SK-N-SH treated with all-trans-retinoic acid at 6 μM for 48 hours (cell line): ENCODE measurements around the gene SELENOK.

ENCODE experiments used
- ATAC-seq: fragments of 200-7000 bp; cut with Tn5 transposase; 3 replicates; pipeline ENCODE4 v1.9.1; 2020; ENCODE audit warnings: mild to moderate bottlenecking, moderate library complexity
- ARNTL ChIP-seq: fragments of 450-650 bp; formaldehyde crosslinking; IDR thresholded peaks from 2 replicates; pipeline ENCODE4 v1.5.0; 2020; ENCODE audit warnings: low read depth, mild to moderate bottlenecking, moderate library complexity, borderline replicate concordance
- BACH2 ChIP-seq: fragments of 250-450 bp; sonication (Bioruptor Pico); IDR thresholded peaks from 2 replicates; pipeline ENCODE4 v1.9.0; 2021; ENCODE audit warnings: mild to moderate bottlenecking, borderline replicate concordance
- CSDC2 ChIP-seq: fragments of 250-450 bp; sonication (Bioruptor Pico); IDR thresholded peaks from 2 replicates; pipeline ENCODE4 v1.5.0; 2020; ENCODE audit warnings: mild to moderate bottlenecking, moderate library complexity
- CSRNP3 ChIP-seq: fragments of 250-450 bp; sonication (Bioruptor Pico); IDR thresholded peaks from 2 replicates; pipeline ENCODE4 v1.5.1; 2021; ENCODE audit warnings: mild to moderate bottlenecking, moderate library complexity
- ESRRG ChIP-seq: fragments of 250-450 bp; sonication (Bioruptor Pico); IDR thresholded peaks from 2 replicates; pipeline ENCODE4 v1.6.1; 2021; ENCODE audit warnings: mild to moderate bottlenecking
- GLIS3 ChIP-seq: fragments of 250-450 bp; sonication (Bioruptor Pico); IDR thresholded peaks from 2 replicates; pipeline ENCODE4 v1.5.0; 2020; ENCODE audit warnings: mild to moderate bottlenecking, moderate library complexity
- ISL1 ChIP-seq: fragments of 250-450 bp; sonication (Bioruptor Pico); IDR thresholded peaks from 2 replicates; pipeline ENCODE4 v2.1.2; 2022; ENCODE audit warnings: mild to moderate bottlenecking, moderate library complexity
- OSR1 ChIP-seq: fragments of 250-450 bp; sonication (Bioruptor Pico); IDR thresholded peaks from 2 replicates; pipeline ENCODE4 v1.8.0; 2022; ENCODE audit warnings: moderate library complexity, mild to moderate bottlenecking, inconsistent platforms
- PATZ1 ChIP-seq: fragments of 250-450 bp; sonication (Bioruptor Pico); IDR thresholded peaks from 2 replicates; pipeline ENCODE4 v1.8.0; 2020; ENCODE audit warnings: mild to moderate bottlenecking, moderate library complexity, borderline replicate concordance
- PPARA ChIP-seq: fragments of 250-450 bp; sonication (Bioruptor Pico); IDR thresholded peaks from 2 replicates; pipeline ENCODE4 v1.5.0; 2020; ENCODE audit warnings: mild to moderate bottlenecking, borderline replicate concordance
- RARB ChIP-seq: fragments of 250-450 bp; sonication (Bioruptor Pico); IDR thresholded peaks from 2 replicates; pipeline ENCODE4 v1.8.0; 2021; ENCODE audit warnings: mild to moderate bottlenecking, moderate library complexity
- SNAI2 ChIP-seq: fragments of 250-450 bp; sonication (Bioruptor Pico); IDR thresholded peaks from 2 replicates; pipeline ENCODE4 v1.5.0; 2020; ENCODE audit warnings: mild to moderate bottlenecking, moderate library complexity
- TCF4 ChIP-seq: fragments of 250-450 bp; sonication (Bioruptor Pico); IDR thresholded peaks from 2 replicates; pipeline ENCODE4 v1.8.0; 2021; ENCODE audit warnings: mild to moderate bottlenecking, moderate library complexity, borderline replicate concordance
- TOX ChIP-seq: fragments of 250-450 bp; sonication (Bioruptor Pico); IDR thresholded peaks from 2 replicates; pipeline ENCODE4 v1.8.0; 2021; ENCODE audit warnings: mild to moderate bottlenecking, moderate library complexity, borderline replicate concordance
- ZC3H10 ChIP-seq: fragments of 250-450 bp; sonication (Bioruptor Pico); IDR thresholded peaks from 2 replicates; pipeline ENCODE4 v1.5.1; 2021; ENCODE audit warnings: mild to moderate bottlenecking, moderate library complexity
- ZNF565 ChIP-seq: fragments of 450-650 bp; formaldehyde crosslinking; conservative IDR thresholded peaks from 2 replicates; pipeline ENCODE4 v1.5.0; 2020; ENCODE audit warnings: low read depth, mild to moderate bottlenecking, moderate library complexity
- TF ChIP-seq, protein P1 (sequence below): fragments of 250-450 bp; sonication (Bioruptor Pico); IDR thresholded peaks from 2 replicates; pipeline ENCODE4 v1.5.0; 2020; ENCODE audit warnings: mild to moderate bottlenecking, moderate library complexity
- TF ChIP-seq, protein P2 (sequence below): fragments of 250-450 bp; sonication (Bioruptor Pico); IDR thresholded peaks from 2 replicates; pipeline ENCODE4 v1.8.0; 2021; ENCODE audit warnings: low read depth, mild to moderate bottlenecking, moderate library complexity, borderline replicate concordance

SELENOK gene

DNA sequence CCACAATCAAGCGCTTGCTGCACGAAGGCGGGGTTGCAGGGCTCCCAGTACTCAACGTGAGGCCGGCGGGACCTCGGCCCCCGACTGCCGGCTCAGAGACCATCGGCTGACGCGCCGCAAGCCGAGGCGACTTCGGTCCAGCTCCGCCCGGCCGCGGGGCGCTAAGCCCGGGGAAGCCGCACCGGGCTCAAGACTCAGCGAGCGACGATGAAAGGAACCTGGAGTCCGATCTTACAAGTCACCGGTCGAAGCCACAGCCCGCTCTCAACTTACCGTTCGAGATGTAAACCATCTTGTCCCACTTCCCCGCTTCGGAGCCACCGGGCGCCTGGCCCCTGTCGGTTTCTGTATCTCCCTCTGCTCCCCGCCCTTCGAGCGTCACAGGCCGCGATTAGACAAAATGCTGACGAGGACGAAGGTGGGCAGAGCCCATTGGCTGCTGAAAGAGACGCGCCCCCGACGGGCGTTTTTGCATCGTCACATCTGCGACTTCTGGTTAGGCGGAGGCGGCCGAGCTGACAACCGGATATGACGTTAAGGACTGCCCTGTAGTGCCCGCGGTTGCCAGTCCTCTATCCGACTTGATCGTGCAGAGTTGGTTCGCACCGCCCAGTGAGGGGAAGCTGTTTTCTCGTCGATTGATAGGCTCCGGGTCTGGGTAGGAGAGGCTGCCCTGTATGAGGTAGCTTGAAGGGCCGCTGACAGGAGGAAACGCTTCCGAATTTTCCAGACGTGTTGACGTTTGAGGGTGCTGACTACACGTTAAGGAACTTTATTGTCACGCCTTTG, at the start of gene SELENOK:
Gene SELENOK (minus strand): TSS at position 363 of the 789 bp plus-strand sequence.
- ATAC-seq = peak; percentile 99
- TF ChIP-seq CSDC2 (CRISPR knock-in tag) = peak; percentile 72; the same call in 1 of the 2 replicates
- TF ChIP-seq, protein P1, sequence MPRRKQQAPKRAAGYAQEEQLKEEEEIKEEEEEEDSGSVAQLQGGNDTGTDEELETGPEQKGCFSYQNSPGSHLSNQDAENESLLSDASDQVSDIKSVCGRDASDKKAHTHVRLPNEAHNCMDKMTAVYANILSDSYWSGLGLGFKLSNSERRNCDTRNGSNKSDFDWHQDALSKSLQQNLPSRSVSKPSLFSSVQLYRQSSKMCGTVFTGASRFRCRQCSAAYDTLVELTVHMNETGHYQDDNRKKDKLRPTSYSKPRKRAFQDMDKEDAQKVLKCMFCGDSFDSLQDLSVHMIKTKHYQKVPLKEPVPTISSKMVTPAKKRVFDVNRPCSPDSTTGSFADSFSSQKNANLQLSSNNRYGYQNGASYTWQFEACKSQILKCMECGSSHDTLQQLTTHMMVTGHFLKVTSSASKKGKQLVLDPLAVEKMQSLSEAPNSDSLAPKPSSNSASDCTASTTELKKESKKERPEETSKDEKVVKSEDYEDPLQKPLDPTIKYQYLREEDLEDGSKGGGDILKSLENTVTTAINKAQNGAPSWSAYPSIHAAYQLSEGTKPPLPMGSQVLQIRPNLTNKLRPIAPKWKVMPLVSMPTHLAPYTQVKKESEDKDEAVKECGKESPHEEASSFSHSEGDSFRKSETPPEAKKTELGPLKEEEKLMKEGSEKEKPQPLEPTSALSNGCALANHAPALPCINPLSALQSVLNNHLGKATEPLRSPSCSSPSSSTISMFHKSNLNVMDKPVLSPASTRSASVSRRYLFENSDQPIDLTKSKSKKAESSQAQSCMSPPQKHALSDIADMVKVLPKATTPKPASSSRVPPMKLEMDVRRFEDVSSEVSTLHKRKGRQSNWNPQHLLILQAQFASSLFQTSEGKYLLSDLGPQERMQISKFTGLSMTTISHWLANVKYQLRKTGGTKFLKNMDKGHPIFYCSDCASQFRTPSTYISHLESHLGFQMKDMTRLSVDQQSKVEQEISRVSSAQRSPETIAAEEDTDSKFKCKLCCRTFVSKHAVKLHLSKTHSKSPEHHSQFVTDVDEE (CRISPR knock-in tag) = peak; percentile 73; the same call in 1 of the 2 replicates
- TF ChIP-seq, protein P2, sequence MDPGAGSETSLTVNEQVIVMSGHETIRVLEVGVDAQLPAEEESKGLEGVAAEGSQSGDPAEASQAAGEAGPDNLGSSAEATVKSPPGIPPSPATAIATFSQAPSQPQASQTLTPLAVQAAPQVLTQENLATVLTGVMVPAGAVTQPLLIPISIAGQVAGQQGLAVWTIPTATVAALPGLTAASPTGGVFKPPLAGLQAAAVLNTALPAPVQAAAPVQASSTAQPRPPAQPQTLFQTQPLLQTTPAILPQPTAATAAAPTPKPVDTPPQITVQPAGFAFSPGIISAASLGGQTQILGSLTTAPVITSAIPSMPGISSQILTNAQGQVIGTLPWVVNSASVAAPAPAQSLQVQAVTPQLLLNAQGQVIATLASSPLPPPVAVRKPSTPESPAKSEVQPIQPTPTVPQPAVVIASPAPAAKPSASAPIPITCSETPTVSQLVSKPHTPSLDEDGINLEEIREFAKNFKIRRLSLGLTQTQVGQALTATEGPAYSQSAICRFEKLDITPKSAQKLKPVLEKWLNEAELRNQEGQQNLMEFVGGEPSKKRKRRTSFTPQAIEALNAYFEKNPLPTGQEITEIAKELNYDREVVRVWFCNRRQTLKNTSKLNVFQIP (CRISPR knock-in tag) = no peak
- no peak for TF ChIP-seq BACH2 (CRISPR knock-in tag)
- TF ChIP-seq PATZ1 = no peak
- TF ChIP-seq GLIS3 = 0 out of 2 replicates have a peak, but pooled peaks have one; percentile 23

DNA sequence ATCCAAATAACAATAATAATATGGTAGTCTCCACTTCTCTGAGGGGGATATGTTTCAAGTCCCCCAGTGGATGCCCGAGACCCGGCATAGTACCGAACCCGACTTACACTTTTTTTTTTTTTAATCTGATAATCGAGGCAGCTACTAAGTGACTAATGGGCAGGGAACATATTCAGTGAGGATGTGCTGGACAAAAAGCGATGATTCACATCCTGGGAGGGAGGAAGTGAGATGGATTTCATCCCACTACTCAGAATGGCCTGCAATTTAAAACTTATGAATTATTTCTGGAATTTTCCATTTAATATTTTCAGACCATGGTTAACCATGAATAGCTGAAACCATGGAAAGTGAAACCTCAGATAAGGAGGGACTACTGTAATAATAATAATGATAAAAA, 49.5 kb upstream of the SELENOK start:
- ATAC-seq = peak; percentile 60; the same call in 2 of the 3 replicates
- TF ChIP-seq RARB (CRISPR knock-in tag) (no peak), CSRNP3 (CRISPR knock-in tag) (no peak), ISL1 (CRISPR knock-in tag) (peak; percentile 63), ZNF565 (CRISPR knock-in tag) (no peak), PPARA (CRISPR knock-in tag) (no peak)
- TF ChIP-seq, protein P2 (CRISPR knock-in tag) = no peak
- TF ChIP-seq, all 23 proteins: peak for 1

DNA sequence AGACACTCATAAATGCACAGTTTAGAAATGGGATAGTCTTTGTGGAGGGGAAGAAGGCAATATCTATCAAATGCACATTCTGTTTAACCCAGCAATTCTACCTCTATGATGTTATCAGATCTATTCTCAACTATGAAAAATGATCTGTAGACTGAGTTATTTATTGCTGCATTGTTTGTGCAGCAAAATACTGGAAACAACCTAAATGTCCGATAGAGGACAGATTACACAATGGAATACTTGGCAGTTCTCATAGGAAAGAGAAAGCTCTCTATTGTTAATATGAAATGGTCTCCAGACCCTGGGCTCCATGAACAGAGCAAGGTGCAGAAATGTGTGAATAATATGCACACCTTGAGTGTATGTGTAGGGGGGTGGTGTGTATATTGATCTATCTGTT, 49.0 kb upstream of the SELENOK start:
- ATAC-seq = no peak
- TF ChIP-seq SNAI2 (CRISPR knock-in tag) (no peak), ZNF565 (CRISPR knock-in tag) (no peak), CSDC2 (CRISPR knock-in tag) (no peak), PPARA (CRISPR knock-in tag) (no peak), ARNTL (CRISPR knock-in tag) (no peak), BACH2 (CRISPR knock-in tag) (no peak), TOX (CRISPR knock-in tag) (no peak), OSR1 (CRISPR knock-in tag) (no peak), ZC3H10 (CRISPR knock-in tag) (no peak), GLIS3 (no peak), TCF4 (CRISPR knock-in tag) (no peak), ESRRG (CRISPR knock-in tag) (no peak), PATZ1 (no peak), ISL1 (CRISPR knock-in tag) (no peak)
- TF ChIP-seq, protein P1 (CRISPR knock-in tag) = no peak
- TF ChIP-seq, protein P2 (CRISPR knock-in tag) = no peak
